Measurements from ENCODE around the gene BSND. TPM values are rescaled to one million over a fixed set of nuclear protein-coding genes. Genes with fewer than 3 reads are reported as not detected.

BSND gene
- total and polyA plus RNA-seq, 9 of the 15 experiments (the other 6 are each of a cell fraction or from before 2014, with no cell fraction given): not detected

DNA sequence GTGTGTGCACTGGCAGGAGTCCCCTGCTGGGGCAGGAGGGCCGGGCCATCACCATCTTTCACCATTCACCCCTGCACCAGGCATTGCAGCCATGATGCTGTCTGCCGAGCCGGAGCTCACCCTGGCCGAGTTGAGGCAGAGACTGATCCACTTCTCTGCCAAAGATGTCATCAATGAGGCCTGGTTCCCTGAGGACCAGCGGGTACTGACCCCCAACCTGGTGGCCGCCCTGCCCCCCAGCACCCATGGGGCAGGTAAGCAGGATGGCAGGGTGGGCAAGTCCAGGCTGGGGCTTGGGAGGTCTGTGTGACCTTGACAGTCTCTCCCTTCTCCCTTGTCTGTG lies 59.2 kb downstream of the BSND start:
- no peak for TF ChIP-seq EWSR1 (IDR thresholded peaks at IDR 0.05; ENCODE audit: borderline replicate concordance, low read depth, partially characterized antibody)
- 0 out of 2 replicates have a peak, but pooled peaks have one; percentile 20 for TF ChIP-seq RBFOX2 (IDR thresholded peaks at IDR 0.05; ENCODE audit: low read depth, low read length)
- H3K36me3 ChIP-seq (ENCODE audit: control insufficient read depth, insufficient read depth, low read length): peaks cover 93% of the 10 kb centered on the region; the same call in 2 of the 3 replicates
- no peak for FAIRE-seq
- H3K9me3 ChIP-seq (replicated peaks; ENCODE audit: control insufficient read depth, insufficient read depth, low read depth, low read length): no peaks in the 10 kb centered on the region
- intact Hi-C loops (cut with micrococcal nuclease) (no loop called here), in situ Hi-C loops (cut with MboI) (no loop called here)
- no peaks in the 10 kb centered on the region; the same call in 2 of the 3 replicates for H3K79me2 ChIP-seq (ENCODE audit: control insufficient read depth, insufficient read depth, low read length)
- no peak overlapping the region for H3K4me2 ChIP-seq (ENCODE audit: insufficient read depth, low read length)
- no TSS peak for BruUV-seq (replicated peaks)
- WGBS (ENCODE audit: insufficient coverage, low coverage, missing lambda C conversion rate): 88% methylated on average over 5 of the region's 6 CpGs
- no peak for ATAC-seq
- no peaks in the 10 kb centered on the region for H3K9me1 ChIP-seq (ENCODE audit: control insufficient read depth, insufficient read depth, low read length)
- ChIA-PET CTCF (ENCODE audit: low intra/inter-chr PET ratio) (no interaction called here), POLR2A (interaction anchor here (0.6 to 1.6 kb wide), 6 partner anchors 9 to 1719 kb away, joined by 3 to 5 read pairs (median 4); no protein-coding TSS in a partner anchor)
- no peak for DNase-seq (ENCODE audit: extremely low read depth in 1 of 4, low spot score in 3 of 4)
- peaks cover 0 to 3% of the 10 kb centered on the region in 2 experiments; a peak in 1 of 5 replicates for H3K4me1 ChIP-seq (replicated peaks in 1 of 2; ENCODE audit: control insufficient read depth in 2 of 2, insufficient read depth in 2 of 2, low read length in 2 of 2)
- H2AFZ ChIP-seq (ENCODE audit: low read depth, low read length): no peak overlapping the region
- no peak overlapping the region for H3K27ac ChIP-seq (ENCODE audit: extremely low read depth, low read depth, low read length)
- H4K20me1 ChIP-seq (replicated peaks; ENCODE audit: control insufficient read depth, insufficient read depth, low read length): no peaks in the 10 kb centered on the region
- no peak overlapping the region for H3K4me3 ChIP-seq
- H3K27me3 ChIP-seq (ENCODE audit: control insufficient read depth in 2 of 2, insufficient read depth in 2 of 2, low read length in 2 of 2): no peaks in the 10 kb centered on the region
- no peak overlapping the region for H3K9ac ChIP-seq (ENCODE audit: insufficient read depth in 1 of 2, low read depth in 2 of 2, low read length in 2 of 2)

DNA sequence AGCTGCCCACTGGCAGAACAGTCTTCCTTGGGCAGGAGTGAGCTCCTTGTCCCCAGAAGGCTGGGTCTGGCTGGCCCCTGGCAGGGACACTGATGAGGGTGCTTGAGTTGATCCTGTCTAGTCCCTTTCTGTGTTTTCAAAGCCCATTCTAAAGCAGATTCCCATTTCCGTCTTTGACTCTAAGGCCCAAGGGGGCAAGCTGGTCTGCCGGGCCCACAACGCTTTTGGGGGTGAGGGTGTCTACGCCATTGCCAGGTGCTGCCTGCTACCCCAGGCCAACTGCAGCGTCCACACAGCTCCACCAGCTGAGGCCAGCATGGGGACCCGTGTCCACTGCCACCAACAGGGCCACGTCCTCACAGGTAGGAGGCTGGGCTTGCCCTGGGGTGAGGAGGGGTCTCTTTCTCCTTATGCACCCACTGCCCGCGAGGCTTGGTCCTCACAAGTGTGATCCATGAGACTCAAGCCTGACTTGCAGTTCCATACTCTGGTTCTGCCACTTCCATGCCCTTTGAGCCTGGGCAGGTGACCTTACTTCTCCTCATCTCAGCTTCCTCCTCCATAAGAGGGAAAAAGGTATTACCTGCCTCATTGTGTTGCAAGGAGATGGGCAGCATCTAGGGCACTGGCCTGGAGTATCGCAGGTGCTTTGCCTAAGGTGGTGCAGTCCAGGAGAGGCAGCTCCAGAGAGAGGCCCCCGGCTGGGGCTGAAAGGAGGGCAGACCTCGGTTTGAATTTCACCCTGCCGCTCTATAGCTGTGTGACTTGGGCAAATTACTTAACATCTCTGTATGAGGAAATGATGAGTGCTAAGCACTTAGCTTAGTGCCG lies 60.8 kb downstream of the BSND start:
- ChIA-PET POLR2A (interaction anchor here (0.6 to 3.4 kb wide), 6 partner anchors 9 to 135 kb away, joined by 3 to 24 read pairs (median 3); no protein-coding TSS in a partner anchor), CTCF (ENCODE audit: low intra/inter-chr PET ratio) (no interaction called here)
- Histone ChIP-seq H2AFZ (ENCODE audit: low read depth, low read length) (no peak overlapping the region), H3K9ac (ENCODE audit: insufficient read depth in 1 of 2, low read depth in 2 of 2, low read length in 2 of 2) (no peak overlapping the region), H3K4me2 (ENCODE audit: insufficient read depth, low read length) (no peak overlapping the region), H3K4me1 (replicated peaks in 1 of 2; ENCODE audit: control insufficient read depth in 2 of 2, insufficient read depth in 2 of 2, low read length in 2 of 2) (peaks cover 0 to 8% of the 10 kb centered on the region in 2 experiments; a peak in 2 of 5 replicates), H4K20me1 (replicated peaks; ENCODE audit: control insufficient read depth, insufficient read depth, low read length) (no peaks in the 10 kb centered on the region), H3K27me3 (ENCODE audit: control insufficient read depth in 2 of 2, insufficient read depth in 2 of 2, low read length in 2 of 2) (no peaks in the 10 kb centered on the region), H3K27ac (ENCODE audit: extremely low read depth, low read depth, low read length) (no peak overlapping the region), H3K36me3 (ENCODE audit: control insufficient read depth, insufficient read depth, low read length) (peaks cover 94% of the 10 kb centered on the region; the same call in 2 of the 3 replicates), H3K9me1 (ENCODE audit: control insufficient read depth, insufficient read depth, low read length) (no peaks in the 10 kb centered on the region), H3K9me3 (replicated peaks; ENCODE audit: control insufficient read depth, insufficient read depth, low read depth, low read length) (no peaks in the 10 kb centered on the region), H3K79me2 (ENCODE audit: control insufficient read depth, insufficient read depth, low read length) (no peaks in the 10 kb centered on the region), H3K4me3 (no peak overlapping the region)
- TF ChIP-seq POLR2G (IDR thresholded peaks at IDR 0.05; ENCODE audit: low read depth, low read length) (0 out of 2 replicates have a peak, but pooled peaks have one; percentile 21), ZEB2 (IDR thresholded peaks at IDR 0.05) (no peak)
- no peak for FAIRE-seq
- no peak for DNase-seq (ENCODE audit: extremely low read depth in 1 of 4, low spot score in 3 of 4)
- 63% methylated on average over 12 of the region's 14 CpGs for WGBS (ENCODE audit: insufficient coverage, low coverage, missing lambda C conversion rate)
- in situ Hi-C loops (cut with MboI) (no loop called here), intact Hi-C loops (cut with micrococcal nuclease) (no loop called here)
- BruUV-seq (replicated peaks): no TSS peak
- no peak for ATAC-seq
